D341Med (cell line): ENCODE data around the gene NLRC5.
"Not testable (repeated sequence)": the region's sequence is repeated elsewhere in the genome, so short reads cannot be mapped to it uniquely, and the experiment has no call there.

Source experiments
- DNase-seq: peaks from one replicate; pipeline ENCODE4 v3.0.0; 2012; ENCODE audit warnings: low spot score

Gene NLRC5

DNA sequence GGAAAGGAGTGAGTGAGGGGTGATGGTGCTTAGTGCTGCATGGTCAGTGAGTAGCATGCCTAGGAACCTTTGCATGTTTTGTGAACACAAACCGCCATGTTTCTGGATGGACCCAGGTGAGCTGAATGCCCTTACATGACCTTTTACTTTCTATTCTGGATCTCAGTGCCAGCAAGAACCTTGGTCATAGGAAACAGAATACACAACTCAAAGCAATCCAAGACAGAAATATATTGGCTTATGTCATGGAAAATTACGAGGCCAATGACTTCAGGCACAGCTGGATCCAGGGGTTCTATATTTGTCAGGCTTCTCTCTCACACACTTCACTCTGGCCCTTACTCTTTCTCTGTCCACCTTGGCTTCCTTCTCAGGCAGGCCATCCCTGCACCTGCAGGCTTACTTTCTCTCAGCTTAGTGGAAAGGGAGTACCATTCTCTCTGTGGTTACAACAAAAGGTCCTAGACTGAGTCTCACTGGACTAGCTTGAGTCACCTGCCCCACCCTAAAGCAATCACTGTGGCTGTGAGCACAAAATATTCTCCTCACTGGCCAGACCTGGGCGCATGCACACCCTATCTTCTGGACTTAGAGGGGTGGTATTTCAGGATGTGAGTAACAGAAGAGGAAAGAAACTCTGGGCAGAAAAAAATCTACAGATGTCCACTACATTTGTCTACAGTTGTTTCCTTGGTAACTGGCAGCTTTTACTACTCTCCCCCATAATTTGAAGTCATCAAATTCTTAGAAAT is 82.7 kb downstream of the NLRC5 start:
- no peak for DNase-seq

DNA sequence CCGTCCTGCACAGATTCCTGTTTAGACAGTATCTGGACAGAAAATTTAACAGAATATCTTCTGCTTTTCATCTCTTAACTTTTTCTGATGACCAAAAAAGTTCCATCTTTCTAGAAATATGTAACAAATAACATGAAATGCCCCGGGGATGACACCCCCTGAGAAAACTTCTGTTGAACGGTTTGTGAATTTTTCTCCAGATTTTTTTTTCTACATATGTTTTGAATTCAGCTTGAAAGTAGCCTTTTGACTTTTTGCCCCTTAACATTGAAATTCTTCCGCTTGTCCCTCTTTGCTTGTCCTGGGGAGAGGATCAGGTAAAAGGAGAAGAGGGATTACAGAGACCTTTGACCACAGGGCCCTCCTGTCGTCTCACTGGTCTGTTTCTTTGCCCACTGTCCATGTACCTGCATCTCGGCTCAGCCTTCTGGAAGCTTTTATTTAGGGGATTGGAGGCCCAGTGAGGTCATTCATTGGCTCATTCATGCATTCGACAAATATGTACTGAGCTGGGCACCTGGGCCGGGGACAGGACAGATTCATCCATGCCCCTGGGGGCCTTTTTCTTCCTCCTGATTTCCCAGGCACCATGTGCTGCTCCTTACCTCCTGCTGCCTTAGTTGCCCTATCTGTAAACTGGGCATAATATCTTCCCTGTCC is 83.4 kb downstream of the NLRC5 start:
- DNase-seq: no peak

DNA sequence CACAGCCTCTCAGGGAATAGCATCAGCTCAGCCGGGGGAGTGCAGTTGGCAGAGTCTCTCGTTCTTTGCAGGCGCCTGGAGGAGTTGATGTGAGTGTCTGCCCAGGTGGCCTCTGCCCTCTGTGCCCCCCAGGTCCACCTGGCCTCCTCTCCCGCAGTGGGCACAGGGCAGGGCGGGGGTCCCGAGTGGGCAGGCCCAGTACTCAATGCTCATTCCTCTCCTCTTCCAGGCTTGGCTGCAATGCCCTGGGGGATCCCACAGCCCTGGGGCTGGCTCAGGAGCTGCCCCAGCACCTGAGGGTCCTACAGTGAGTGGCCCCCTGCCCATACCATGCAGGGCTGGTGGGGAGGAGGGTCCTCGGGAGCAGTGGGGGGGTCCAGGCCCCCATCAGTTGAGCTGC is 88.4 kb downstream of the NLRC5 start:
- no peak for DNase-seq

DNA sequence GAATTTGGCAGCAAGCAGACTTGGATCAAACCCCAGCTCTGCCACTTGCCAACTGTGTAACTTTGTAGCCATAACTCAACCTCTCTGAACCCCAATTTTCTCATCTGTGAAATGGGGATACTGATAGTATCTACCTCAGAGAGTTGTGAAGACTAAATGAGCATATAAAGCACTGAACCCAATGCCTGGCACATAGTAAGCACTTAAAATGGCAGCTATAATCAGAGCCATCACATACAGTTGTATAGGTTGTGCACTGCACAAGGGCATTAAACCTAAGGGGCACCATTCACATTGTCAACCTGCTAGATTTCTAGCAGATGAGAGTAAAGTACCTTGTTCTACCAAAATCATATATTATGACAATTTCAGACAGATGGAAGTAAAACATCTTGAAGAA is 92.4 kb downstream of the NLRC5 start:
- DNase-seq: no peak

DNA sequence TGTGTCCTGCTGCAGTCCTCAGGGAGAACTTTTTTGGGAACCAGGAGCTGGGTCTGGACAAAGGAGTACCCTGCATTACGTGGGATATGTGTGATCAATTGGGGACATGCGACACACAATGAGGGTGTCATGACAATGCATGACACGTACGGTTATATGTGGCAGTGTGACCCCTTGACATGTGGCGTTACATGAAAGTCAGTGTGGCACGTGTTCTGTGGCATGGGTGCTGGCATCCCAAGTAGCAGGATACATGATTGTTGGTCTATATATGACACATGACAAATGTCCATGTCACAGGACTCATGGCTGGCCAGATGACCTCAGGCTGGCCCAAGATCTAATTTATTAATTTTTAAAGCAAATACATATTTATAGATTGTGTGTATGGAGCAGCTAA is 93.3 kb downstream of the NLRC5 start:
- DNase-seq: no peak

DNA sequence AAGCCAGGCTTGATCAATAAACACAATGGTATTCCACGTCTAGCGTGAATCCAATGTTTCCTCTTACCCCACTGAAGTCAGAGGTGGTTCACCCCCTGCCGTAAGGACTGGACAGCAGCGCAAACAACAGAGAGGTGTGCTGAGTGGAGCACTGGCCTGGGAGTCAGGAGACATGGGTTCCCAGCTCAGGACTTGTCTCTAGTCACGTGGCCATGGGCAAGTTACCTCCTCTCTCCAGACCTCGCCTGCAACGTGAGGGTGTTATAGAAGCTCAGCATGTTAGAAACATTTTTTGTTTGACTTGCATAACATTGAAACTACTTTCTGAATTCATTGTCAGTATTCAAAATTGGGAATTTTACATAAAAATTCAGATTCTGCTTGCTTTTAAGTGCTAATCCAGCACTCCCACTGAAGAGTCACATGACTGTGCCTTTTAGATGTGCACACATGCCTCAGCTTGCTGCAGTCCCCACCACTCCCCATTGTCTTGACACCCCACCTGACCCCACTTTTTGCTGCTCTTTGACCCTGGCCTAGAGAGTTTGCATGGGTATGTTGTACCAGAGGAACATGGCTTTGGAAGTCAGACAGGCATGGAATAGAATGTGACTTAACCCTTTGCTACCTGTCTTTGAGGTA is 94.2 kb downstream of the NLRC5 start:
- no peak for DNase-seq

DNA sequence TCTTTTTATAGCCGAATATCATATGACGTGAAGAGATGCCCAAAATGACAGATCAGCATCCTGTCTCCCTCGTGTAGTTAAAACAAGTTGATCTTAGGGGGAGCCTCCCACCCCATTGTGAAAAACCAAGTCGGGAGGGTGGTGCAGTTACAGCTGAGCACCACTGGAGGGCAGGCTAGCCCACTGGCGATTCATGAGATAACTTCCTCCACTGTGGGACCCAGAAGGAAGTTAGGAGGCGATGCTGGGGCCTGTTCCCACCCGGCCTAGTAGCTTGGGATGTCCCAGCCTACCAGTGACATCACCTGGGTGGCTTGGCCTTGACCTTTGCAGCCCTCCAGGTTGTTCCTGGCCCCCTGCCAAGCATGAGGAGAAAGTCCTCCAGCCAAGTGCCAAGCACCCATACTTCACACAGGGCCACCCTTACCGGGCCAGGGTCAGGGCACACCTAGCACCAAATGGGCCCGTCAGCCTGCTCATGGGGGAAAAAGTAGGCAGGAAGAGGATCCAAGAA is 95.0 kb downstream of the NLRC5 start:
- peak; percentile 82 for DNase-seq

DNA sequence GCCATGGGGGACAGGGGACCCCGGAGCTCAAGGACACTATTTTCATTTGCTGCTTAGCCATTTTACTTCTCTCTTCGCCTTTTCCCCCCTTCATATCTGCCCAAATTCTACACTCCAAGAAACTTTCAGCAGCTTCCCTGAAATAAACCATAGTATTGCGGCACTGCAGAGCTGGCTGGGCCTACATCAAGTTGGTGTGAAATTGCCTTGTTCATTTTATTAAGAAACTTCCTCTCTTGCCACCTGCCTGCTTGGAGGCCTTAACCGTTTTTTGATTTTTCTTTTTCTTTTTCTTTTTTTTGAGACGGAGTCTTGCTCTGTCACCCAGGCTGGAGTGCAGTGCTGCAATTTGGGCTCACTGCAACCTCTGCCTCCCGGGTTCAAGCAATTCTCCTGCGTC is 95.6 kb downstream of the NLRC5 start:
- no peak for DNase-seq

DNA sequence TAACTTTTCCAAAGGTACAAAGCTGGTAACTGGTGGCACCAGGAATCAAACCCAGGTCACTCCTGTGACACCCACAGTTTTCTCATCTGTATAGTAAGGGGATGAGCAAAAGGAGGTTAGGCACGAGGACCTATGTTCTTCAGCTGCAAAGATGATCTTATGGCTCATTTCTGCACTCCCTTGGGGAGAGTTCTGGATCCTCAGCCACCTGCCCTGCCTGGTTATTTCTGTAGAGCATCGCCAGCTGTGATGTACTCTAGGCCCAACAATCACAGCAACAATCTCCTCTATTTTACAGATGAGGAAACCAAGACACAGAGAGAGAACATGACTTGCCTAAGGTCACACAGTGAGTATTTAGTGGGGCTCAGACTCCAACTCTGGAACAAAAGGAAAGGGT is 97.6 kb downstream of the NLRC5 start:
- no peak for DNase-seq

DNA sequence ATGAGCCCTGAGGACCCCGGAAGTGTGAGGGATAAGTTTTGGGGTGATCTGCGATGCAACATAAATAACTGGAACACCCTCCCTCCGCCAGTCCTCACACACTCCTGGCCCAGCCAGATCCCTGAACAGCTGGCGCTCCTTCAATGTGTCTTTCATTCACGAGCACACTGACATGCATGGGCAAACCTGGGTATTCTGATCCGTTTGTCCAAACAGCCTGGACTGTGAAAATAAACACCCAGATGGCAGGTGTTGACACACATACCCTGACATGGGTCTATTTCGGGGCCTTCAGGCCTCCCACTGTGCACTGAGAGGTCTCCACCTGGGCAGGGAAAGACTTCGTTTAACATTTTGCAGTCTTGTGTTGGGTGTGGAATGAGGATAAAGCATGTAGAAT is 100.0 kb downstream of the NLRC5 start:
- DNase-seq: no peak

DNA sequence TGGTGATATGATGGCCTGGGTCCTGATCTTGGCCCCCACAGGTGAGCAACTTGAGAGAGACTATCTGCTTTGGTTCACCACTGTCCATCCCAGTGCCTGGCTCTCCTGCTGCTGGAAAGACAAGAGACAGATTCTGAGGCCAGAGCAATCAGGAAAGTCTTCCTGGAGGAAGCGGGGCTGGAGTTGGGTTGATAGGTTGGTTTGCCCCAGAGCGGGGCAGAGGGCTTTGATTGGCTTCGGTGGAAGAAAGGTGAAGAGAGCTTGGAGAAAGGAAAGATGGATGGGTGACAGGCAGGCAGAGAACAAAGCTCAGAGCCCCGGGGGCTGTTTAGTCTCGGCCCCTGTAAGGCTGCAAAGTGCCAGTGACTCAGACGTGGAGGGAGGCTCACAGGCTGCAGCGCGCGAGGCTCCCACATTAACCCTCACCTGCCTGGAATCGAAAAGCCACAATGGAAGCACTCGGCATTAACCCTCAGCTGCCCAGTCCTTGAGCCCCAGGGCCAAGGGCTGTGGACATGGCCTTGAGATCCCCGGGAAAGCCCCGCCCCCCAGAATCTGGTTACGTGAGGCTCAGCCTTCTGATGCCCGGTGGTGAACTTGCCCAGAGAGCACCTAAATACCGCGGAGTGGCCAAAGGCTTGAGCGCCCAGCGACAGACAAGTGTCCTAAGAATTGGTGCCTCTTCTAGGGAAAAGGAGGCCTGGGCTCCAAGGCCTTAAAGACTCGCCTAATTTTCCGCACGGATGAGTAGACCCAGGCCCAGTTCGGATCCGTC is 102.0 kb downstream of the NLRC5 start:
- DNase-seq: no peak

DNA sequence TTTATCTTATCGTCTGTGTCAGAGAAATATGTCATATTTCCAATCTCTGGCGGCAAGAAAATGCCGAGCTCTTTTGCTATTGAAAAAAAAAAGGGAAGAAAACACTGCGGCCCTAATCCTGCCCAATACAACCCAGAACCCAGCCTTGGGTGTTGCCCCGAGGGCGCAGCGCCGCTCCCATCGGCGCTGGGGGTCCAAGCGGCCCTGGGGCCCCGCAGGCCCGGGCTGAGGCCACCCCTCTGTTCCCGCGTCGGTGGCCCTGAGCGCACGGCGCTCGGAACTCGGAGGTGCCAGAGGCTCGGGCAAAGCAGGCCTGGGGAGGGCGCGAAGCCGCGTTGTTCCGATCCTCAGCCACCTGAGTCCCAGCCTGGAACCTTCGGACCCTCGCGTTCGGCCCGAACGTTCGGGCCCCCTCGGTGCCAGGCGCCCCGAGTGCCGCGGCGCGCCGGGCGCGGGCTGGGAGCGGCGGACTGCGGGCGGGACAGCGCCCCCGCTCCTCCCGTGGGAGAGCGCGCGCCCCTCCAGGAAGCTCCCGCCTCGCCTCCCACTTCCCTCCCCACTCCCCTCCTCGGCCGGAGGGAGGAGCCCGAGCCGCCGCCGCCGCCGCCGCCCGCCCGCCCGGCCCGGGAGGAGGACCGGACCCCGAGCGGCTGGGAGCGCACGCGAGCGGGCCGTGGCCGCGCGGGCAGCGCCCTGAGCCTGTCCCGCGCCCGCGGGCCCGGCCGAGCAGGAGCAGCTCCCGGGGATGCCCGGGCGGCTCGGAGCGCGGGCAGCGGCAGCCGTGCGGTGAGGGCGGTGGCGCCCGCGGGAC is 102.8 kb downstream of the NLRC5 start, which contains the start of gene CPNE2:
CPNE2 (plus strand) TSS at position 609 of the 811 bp plus-strand sequence. CDS start 18,160 bp downstream, outside the sequence.
- peak; percentile 84 for DNase-seq

DNA sequence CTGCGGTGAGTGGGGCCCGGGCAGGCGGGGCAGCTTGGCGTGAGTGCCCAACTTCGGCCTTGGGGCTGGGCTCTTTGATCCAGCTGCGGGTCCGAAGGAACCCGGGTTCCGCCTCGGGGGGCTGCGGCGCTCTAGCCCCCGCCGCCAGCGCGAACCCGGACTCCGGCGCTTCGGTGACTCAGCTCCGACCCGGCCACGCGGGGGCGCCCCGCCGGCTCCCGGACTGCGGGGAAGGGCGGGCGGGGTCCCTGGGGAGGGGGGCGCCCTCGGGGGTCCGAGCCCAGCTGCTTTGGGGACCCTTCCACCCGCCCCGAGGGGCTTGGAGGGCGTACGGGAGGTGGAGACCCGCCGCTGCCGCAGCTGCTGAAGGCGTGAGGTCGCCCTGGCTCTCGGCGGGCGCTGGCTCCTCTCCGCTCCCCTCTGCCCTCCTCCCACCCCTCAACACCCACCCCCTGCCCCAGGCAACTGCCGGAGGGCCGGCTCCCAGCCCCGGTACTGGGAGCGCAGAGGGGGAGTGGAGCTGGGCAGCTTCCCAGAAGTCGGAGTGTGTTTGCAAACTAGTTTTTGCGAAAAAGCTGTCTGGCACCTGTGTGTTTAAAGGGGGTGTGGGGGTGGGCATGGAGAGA is 103.5 kb downstream of the NLRC5 start:
- peak; percentile 88 for DNase-seq

DNA sequence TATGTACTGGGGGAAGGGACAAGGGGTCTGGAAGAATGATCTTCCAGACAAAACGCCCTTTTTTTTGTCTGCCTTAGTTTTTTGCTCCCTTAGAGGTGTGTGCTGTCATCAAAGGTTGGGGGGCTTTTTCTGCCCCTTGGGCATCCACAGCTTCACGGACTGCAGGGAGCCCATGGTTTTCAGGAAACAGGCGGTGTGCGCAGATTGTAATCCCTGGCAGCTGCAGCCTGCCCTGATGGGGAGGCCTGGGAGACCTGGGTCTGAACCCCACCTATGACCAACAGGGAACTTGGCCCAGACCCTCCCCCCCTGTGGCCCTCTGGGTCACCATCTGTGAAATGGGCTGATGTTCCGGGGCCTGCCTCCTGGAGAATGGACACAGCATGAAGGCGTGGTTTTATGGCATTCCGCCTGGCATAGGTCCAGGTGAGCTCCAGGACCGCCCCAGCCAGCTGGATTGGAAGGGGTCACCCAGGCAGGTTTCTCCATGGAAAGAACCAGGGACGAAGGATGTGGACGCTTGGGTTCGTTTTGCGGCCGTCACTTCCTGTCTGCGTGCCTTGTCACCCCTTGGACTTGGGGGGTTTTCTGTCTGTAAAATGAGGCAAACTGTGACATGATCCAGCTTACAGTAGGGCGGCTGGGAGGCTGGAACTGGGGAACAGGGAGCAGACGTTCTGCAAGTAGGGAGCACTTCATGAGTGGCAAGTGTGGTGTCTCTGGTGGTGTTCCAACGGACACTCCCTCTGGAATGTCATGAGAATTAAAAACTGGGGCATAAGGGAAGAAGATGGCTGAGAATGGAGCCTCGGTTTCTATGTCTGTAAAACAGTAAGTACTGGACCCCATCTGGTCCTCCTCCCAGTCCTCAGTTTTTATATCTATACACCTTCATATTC is 104.6 kb downstream of the NLRC5 start:
- DNase-seq: no peak

DNA sequence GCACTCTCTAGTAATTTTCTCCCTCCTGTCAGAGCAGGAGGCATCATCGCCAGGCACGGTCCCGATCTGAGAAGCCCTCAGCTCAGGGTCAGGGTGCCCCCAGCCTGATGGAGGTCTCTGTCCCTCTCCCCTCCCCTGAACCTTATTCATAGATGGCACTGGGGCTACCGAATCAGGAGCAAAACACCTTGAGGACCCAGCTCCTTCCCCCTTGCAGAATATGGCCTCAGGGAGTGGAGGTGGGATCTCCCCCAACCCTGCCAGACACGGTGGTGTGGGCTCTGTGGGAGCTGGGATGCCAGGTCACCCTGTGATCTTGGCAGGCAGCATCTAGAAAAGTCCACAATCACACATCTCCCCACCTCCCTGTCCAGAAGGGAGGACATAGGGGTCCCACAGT is 105.6 kb downstream of the NLRC5 start:
- DNase-seq: no peak

DNA sequence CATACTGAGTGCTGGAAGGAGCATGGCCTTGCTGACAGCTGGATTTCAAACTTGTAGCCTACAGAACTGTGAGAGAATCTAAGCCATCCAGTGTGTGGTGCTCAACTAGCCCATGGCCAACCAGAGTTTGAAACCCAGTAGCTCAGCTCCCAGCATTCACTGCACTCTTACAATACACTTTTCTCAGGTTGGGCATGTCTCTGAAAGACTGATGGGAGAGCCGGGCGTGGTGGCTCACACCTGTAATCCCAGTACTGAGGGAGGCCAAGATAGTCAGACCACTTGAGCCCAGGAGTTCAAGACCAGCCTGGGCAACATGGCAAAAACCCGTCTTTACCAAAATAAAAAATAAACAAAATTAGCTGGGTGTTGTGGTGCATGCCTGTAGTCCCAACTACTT is 106.8 kb downstream of the NLRC5 start:
- DNase-seq: no peak

DNA sequence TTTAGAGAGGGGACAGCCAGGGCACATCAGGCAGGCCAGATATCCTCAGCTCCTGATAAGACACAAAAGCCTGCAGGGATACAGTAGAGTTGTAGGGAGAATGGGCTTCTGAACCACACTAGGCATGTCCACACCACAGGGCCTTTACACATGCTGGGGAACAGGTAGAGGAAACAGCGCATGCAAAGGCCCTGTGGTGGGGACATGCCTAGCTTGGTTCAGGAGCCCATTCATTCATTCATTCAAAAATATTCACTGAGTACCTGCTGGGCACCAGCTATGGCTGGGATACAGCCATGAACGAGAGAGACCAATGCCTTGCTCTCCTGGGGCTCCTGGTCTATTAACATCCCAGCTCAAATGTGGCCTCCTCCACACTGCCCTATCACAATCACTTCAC is 107.4 kb downstream of the NLRC5 start:
- DNase-seq: no peak

DNA sequence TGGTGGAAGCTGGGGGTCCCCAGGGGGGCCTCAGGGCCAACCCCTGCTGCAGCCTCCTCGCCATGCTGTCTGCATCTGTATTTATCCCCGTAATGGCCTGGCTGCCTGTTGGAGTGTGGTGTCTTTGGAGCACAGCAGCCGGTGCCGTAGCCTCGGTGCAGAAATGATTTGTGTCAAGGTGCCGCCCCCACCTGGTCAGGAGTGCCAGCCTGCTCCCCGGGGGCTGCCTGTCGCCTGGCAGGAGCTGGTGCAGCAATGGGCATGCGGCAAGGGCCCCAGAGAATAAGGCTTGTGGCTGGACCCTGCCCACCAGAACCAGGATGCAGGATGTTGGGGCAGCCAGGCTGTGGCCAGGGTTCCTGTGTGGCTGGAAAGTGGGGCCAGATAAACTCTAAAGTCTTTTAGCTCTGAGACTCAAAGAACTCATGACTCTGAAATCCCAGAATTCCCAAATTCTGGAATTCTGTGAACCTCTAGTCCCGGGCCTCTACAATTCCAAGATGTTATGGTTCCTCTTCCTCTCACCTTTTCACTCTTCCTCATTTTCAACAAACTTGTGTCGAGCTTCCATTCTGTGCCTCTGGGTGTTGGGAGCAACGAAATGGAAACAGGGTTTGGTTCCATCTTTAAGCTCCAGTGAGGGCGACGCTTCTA is 109.0 kb downstream of the NLRC5 start:
- DNase-seq: no peak

DNA sequence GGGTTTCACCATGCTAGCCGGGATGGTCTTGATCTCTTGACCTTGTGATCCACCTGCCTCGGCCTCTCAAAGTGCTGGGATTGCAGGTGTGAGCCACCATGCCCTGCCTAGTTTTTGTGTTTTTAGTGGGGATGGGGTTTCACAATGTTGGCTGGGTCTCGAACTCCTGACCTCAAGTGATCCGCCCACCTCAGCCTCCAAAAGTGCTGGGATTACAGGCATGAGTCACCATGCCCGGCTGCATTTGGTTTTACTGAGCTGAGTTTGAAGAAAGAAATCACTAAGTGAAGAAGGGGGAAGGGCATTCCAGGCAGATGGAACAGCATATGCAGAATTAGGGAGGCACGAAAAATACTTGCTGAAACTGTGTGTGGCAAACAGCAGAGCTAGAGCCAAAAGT is 110.6 kb downstream of the NLRC5 start:
- DNase-seq: not testable (repeated sequence)
